GM10266 (cell line): Measurements from ENCODE around the gene FOXQ1.
"Not testable (repeated sequence)": the region's sequence is repeated elsewhere in the genome, so short reads cannot be mapped to it uniquely, and the experiment has no call there.

Experiments used
- DNase-seq: peaks from one replicate; pipeline ENCODE4 v3.0.0; 2012; ENCODE audit errors: extremely low spot score
- CTCF ChIP-seq: IDR thresholded peaks from 2 replicates; pipeline ENCODE4 v1.5.1; 2012; ENCODE audit warnings: mild to moderate bottlenecking, low read depth; ENCODE audit not compliant: control insufficient read depth, insufficient read depth; ENCODE audit errors: missing control alignments

Gene FOXQ1

GRCh38 chr6:1315201-1315559 is 3.3 kb downstream of the FOXQ1 start:
- no peak for DNase-seq
- TF ChIP-seq CTCF: no peak

- DNase-seq: peak; percentile 50
- no peak for TF ChIP-seq CTCF
These were observed 3.9 kb downstream of the FOXQ1 start for GRCh38 chr6:1315560-1316386.

- peak; percentile 40 for DNase-seq
- TF ChIP-seq CTCF: no peak
These were observed 4.6 kb downstream of the FOXQ1 start for GRCh38 chr6:1316489-1316971.

GRCh38 chr6:1317302-1317815 is 5.5 kb downstream of the FOXQ1 start:
- peak; percentile 29 for DNase-seq
- no peak for TF ChIP-seq CTCF

GRCh38 chr6:1318036-1318435 is 6.1 kb downstream of the FOXQ1 start:
- no peak for TF ChIP-seq CTCF
- DNase-seq: no peak

GRCh38 chr6:1318584-1318983 is 6.7 kb downstream of the FOXQ1 start:
- DNase-seq: not testable (repeated sequence)

- TF ChIP-seq CTCF: no peak
- DNase-seq: no peak
These were observed 9.8 kb downstream of the FOXQ1 start for GRCh38 chr6:1321738-1322137.
